ENCODE data around the gene EIF6.
A peak's percentile ranks its signal among the peaks of the same experiment; 100 is the strongest.

The EIF6 gene

DNA sequence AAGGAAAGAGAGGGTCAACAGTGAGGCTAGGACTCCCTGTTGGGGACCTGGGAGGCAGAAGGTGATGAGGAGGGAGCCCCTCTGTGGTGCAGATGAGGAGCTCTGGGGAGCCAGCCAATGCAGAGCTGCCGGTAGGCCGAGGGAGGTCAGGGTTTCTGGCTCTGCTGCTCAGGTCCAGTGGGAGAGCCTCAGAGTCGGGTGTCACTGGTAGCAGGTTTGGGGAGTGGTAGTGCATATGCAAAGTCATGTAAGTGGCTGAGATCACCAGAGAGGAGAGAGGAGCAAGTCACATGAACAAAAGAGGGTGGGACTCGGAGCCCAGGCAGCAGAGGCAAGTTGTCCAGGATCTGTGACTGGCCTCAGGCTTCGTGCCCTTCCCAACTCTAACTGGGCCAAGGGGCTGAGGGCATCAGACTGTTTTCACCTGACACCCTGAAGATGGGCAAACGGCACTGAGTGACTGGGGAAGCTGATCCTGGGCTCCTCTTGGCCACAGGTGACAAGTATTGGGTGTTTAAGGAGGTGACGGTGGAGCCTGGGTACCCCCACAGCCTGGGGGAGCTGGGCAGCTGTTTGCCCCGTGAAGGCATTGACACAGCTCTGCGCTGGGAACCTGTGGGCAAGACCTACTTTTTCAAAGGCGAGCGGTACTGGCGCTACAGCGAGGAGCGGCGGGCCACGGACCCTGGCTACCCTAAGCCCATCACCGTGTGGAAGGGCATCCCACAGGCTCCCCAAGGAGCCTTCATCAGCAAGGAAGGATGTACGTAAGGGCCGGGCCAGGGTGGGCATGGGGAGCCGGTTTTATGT is 13.3 kb downstream of the EIF6 start:
- H3K27me3 ChIP-seq (ENCODE audit: insufficient read depth, low read depth): no peaks in the 10 kb centered on the region
- TF ChIP-seq, protein P1, sequence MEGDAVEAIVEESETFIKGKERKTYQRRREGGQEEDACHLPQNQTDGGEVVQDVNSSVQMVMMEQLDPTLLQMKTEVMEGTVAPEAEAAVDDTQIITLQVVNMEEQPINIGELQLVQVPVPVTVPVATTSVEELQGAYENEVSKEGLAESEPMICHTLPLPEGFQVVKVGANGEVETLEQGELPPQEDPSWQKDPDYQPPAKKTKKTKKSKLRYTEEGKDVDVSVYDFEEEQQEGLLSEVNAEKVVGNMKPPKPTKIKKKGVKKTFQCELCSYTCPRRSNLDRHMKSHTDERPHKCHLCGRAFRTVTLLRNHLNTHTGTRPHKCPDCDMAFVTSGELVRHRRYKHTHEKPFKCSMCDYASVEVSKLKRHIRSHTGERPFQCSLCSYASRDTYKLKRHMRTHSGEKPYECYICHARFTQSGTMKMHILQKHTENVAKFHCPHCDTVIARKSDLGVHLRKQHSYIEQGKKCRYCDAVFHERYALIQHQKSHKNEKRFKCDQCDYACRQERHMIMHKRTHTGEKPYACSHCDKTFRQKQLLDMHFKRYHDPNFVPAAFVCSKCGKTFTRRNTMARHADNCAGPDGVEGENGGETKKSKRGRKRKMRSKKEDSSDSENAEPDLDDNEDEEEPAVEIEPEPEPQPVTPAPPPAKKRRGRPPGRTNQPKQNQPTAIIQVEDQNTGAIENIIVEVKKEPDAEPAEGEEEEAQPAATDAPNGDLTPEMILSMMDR (conservative IDR thresholded peaks at IDR 0.05; ENCODE audit: low read depth, low read length): no peak
- H3K9ac ChIP-seq: no peak overlapping the region
- H3K36me3 ChIP-seq (ENCODE audit: insufficient read depth): no peaks in the 10 kb centered on the region
- H3K4me1 ChIP-seq (ENCODE audit: low read depth, poor library complexity, severe bottlenecking): peaks cover 2% of the 10 kb centered on the region
- H3K79me2 ChIP-seq (ENCODE audit: insufficient read depth, low read depth): peaks cover under 1% of the 10 kb centered on the region; the same call in 1 of the 2 replicates
- no peaks in the 10 kb centered on the region for H4K20me1 ChIP-seq (ENCODE audit: insufficient read depth)
- H3K4me2 ChIP-seq: no peak overlapping the region
- no peak overlapping the region for H2AFZ ChIP-seq (ENCODE audit: low read depth)
- no peak overlapping the region for H3K4me3 ChIP-seq (IDR thresholded peaks at IDR 0.05; ENCODE audit: insufficient read depth, low read depth, low read length)
- H3K27ac ChIP-seq: no peak overlapping the region

DNA sequence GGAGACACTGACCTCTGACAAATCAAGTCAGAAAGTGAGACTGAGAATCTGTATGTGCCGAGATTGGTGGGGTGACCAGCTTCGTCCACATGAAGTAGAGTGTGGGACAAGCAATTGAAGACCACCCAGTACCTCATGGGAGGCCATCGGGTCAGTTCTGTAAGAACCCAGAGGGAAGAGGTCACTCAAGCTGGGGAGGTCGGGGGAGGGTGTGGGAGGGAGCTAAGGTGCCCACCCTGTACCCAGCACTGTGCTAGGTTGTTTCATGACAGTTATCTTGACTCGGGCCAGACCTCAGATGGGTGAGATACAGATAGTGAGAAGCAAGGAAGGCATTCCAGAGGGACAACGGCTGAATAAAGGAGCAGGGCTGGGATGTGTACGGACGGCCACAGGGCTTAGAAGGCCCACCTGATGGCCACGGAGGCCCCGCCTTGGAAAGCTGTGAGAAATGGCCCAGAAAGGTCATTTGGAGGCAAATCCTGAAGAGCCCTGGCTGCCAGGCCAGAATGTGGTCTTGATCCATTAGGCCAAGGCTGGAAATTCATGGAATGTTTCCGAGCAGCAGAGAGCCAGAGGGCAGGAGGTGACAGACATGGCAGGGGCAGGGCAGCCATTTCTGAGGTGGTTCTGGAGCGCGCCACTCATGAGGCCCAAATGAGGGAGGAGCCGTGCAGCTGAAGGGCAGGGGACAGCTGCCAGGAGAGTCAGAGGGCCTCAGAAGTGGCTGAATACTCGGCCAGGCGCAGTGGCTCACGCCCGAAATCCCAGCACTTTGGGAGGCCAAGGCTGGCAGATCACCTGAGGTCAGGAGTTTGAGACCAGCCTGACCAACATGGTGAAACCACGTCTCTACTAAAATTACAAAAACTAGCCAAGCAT is 14.3 kb downstream of the EIF6 start:
- H3K36me3 ChIP-seq (ENCODE audit: insufficient read depth): no peaks in the 10 kb centered on the region
- no peak overlapping the region for H3K4me3 ChIP-seq (IDR thresholded peaks at IDR 0.05; ENCODE audit: insufficient read depth, low read depth, low read length)

DNA sequence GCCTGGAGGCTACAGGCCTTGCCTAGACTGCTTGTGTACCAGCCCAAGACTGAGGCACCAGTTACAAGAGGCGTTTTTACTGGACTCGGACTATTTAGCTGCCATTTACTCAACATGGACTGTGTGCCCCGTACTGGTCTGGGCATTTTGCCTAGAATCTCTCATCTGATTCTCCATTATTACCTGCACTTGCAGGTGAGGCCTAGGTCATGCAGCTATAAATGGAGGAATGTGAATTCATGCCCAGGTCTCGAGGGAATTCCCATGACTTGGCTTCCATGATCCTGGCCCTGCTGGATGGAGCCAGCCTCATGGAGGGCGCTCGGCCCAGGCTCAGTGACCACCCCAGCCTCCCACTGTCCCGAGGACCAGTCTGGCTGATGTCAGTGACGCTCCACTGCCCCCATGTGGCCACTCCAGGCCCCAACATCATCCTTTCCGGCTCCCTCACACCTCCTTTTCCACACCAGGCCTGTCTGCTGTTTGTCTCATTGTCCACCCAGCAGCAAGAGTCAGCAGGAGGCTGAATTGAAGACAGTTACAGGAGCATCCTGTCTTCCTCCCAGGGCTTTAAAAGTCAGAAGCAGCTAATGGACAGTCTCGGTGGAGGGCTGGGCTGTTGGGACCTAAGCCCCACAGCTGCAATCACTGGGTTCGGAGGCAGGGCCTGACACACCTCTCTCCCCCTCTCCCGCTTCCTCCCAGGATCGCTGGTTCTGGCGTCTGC is 15.4 kb downstream of the EIF6 start:
- Histone ChIP-seq H3K36me3 (ENCODE audit: insufficient read depth) (no peaks in the 10 kb centered on the region), H3K9ac (no peak overlapping the region), H2AFZ (ENCODE audit: low read depth) (no peak overlapping the region; the same call in 1 of the 2 replicates), H3K27ac (no peak overlapping the region), H4K20me1 (ENCODE audit: insufficient read depth) (no peaks in the 10 kb centered on the region), H3K4me2 (no peak overlapping the region), H3K4me3 (IDR thresholded peaks at IDR 0.05; ENCODE audit: insufficient read depth, low read depth, low read length) (no peak overlapping the region), H3K27me3 (ENCODE audit: insufficient read depth, low read depth) (no peaks in the 10 kb centered on the region), H3K79me2 (ENCODE audit: insufficient read depth, low read depth) (no peaks in the 10 kb centered on the region), H3K4me1 (ENCODE audit: low read depth, poor library complexity, severe bottlenecking) (no peaks in the 10 kb centered on the region)
- TF ChIP-seq, protein P1 (conservative IDR thresholded peaks at IDR 0.05; ENCODE audit: low read depth, low read length): peak; percentile 90

More for the DNA sequence above, 14.3 kb downstream of the EIF6 start:
- H3K4me2 ChIP-seq: no peak overlapping the region
- H3K27me3 ChIP-seq (ENCODE audit: insufficient read depth, low read depth): no peaks in the 10 kb centered on the region
- H3K27ac ChIP-seq: no peak overlapping the region
- TF ChIP-seq, protein P1 (conservative IDR thresholded peaks at IDR 0.05; ENCODE audit: low read depth, low read length): no peak
- no peaks in the 10 kb centered on the region for H4K20me1 ChIP-seq (ENCODE audit: insufficient read depth)
- no peak overlapping the region for H2AFZ ChIP-seq (ENCODE audit: low read depth)
- H3K79me2 ChIP-seq (ENCODE audit: insufficient read depth, low read depth): no peaks in the 10 kb centered on the region
- H3K4me1 ChIP-seq (ENCODE audit: low read depth, poor library complexity, severe bottlenecking): no peaks in the 10 kb centered on the region
- H3K9ac ChIP-seq: no peak overlapping the region

DNA sequence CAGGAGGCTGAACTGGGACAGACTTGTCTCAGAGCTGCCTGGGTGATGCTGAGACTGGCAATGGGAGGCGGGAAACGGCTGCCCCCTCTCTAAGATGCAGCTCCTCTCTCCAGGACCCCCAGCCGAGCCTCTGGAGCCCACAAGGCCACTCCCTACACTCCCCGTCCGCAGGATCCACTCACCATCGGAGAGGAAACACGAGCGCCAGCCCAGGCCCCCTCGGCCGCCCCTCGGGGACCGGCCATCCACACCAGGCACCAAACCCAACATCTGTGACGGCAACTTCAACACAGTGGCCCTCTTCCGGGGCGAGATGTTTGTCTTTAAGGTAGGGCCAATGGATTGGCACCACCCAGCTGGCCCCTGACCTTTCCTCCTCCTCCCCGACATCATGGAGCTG is 17.5 kb downstream of the EIF6 start:
- no peaks in the 10 kb centered on the region for H3K36me3 ChIP-seq (ENCODE audit: insufficient read depth)
- H4K20me1 ChIP-seq (ENCODE audit: insufficient read depth): no peaks in the 10 kb centered on the region
- no peak overlapping the region for H3K4me3 ChIP-seq (IDR thresholded peaks at IDR 0.05; ENCODE audit: insufficient read depth, low read depth, low read length)
- H3K27me3 ChIP-seq (ENCODE audit: insufficient read depth, low read depth): no peaks in the 10 kb centered on the region
- no peak overlapping the region for H3K4me2 ChIP-seq
- H3K79me2 ChIP-seq (ENCODE audit: insufficient read depth, low read depth): no peaks in the 10 kb centered on the region
- H3K27ac ChIP-seq: no peak overlapping the region
- H3K4me1 ChIP-seq (ENCODE audit: low read depth, poor library complexity, severe bottlenecking): no peaks in the 10 kb centered on the region
- no peak overlapping the region for H2AFZ ChIP-seq (ENCODE audit: low read depth)
- TF ChIP-seq, protein P1 (conservative IDR thresholded peaks at IDR 0.05; ENCODE audit: low read depth, low read length): no peak
- no peak overlapping the region for H3K9ac ChIP-seq

Measured in KMS-11 (cell line).